SH-SY5Y (cell line): ENCODE data around the gene TACR2.

Source experiments
- GATA2 ChIP-seq: IDR thresholded peaks from 2 replicates; pipeline ENCODE4 v1.6.1; 2011; ENCODE audit warnings: mild to moderate bottlenecking, low read depth, low read length
- GATA3 ChIP-seq: IDR thresholded peaks from 2 replicates; pipeline ENCODE4 v1.6.1; 2011; ENCODE audit warnings: low read depth, mild to moderate bottlenecking, low read length, moderate library complexity

- TF ChIP-seq GATA2 = no peak
- no peak for TF ChIP-seq GATA3
These were observed 4.4 kb downstream of the TACR2 start for GRCh38 chr10:69412232-69412790.
